Activated gamma-delta T cell treated with anti-CD3 and anti-CD28 coated beads, Interleukin-2, amount 50 U/mL, for 16 hours (primary cell): Measurements from ENCODE around the gene SYT10.
"Not testable (repeated sequence)": the region's sequence is repeated elsewhere in the genome, so short reads cannot be mapped to it uniquely, and the experiment has no call there.

Experiments used
- DNase-seq: peaks from one replicate; pipeline ENCODE4 v3.0.0-alpha.2; 2020; ENCODE audit warnings: low read depth

Gene SYT10

GRCh38 chr12:33349791-33350190 is 89.8 kb downstream of the SYT10 start:
- DNase-seq: no peak

- DNase-seq: not testable (repeated sequence)
Observed at GRCh38 chr12:33331961-33332398, 107.6 kb downstream of the SYT10 start.

- DNase-seq: no peak
Observed at GRCh38 chr12:33330940-33331339, 108.7 kb downstream of the SYT10 start.
